Measurements from ENCODE around the gene SORBS1.

The SORBS1 gene

DNA sequence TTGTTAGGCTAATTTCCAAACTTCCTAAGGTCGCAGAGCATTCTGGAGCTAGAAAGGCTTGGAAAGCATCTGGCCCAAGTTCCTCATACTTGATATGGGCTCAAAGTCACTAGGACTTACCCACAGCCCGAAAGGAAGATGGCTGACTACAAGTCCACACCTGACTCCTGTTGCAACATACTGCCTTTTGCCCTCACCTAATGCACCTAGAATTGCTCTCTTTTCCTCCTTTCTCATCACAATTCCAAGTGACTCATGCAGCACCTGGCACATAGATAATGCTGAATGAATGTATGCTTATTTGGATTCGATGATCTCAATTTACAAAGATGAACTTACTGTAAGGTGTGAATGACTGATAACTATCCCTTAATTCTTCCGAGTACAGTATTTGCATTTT, 131.5 kb downstream of the SORBS1 start:
- DNase-seq, result no peak

DNA sequence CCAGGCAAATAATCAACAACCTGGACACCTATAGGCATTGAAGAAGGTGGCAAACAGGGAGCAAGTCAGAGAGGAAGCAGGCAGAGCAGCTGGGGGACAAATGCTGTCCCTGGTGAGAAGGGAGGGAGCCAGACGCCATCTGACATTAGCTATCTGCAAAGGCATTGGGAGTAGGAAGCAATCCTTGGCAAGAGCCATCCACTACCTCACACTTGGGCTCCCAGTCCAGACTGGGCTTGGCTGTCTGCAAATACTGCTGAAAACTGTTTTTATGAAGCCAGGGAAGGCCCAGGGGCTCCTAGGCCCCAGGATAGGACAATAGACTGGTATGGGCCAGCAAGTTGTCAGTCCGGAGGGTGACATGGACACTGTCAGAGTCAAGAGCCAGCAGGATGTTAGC, 132.5 kb downstream of the SORBS1 start:
- no peak for DNase-seq

DNA sequence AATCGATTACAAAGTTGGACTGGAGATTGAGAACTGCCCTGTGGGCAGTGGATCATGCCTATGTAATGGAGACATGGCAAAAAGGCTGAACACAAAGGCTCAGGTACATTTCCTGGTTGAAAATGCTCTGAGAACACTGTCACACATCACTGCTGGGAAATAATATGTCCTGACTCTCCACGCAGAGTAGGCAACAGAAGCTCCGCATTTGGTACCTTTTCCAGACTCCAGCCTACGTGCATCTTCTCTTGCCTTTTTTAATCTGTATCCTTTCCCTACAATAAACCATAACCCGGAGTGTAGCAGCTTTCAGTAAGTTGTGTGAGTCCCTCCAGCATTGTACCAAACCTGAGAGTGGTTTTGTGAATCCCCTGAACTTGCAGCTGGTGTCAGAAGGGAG, 134.7 kb downstream of the SORBS1 start:
- DNase-seq, result no peak

DNA sequence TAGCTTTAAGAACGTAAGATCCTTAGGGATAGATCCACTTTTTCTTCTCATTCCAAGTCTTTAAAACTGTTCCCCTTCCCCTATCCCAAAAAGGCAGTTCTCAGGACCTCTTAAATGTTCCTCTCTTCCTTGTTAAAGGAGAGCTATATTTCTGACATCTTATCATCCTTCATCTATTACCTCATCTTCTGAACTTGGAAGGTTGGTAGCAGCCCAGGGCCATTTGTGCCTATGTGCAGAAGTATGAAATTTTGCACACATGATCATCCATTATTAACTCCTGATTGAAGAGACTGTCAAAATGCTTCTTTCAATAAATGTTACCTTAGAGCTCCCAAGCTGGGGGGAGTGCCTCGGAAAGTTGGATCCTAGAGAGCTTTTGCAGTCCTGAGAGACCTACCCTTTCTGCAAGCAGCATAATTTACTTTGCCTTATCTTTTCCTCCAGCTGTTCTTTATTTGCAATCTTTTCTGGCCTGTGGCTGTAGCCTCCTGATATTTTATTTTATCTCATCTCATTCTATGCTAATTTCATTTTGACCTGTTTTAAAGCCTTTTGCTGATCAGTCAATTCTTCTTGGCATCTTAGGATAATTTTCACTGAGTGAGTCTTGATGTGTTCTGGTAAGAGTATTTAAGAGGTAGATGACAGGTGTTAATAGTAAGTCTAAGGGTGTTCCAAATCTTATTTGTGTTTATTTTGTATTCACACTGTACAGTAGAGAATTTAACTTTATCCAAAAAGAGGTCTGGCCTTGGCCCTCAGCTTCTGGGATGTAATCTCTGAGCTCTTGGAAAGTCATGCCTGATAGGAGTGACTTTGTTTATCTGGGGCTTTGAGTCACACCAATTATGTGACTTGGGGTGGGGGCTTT, 135.3 kb downstream of the SORBS1 start:
- DNase-seq, result no peak

DNA sequence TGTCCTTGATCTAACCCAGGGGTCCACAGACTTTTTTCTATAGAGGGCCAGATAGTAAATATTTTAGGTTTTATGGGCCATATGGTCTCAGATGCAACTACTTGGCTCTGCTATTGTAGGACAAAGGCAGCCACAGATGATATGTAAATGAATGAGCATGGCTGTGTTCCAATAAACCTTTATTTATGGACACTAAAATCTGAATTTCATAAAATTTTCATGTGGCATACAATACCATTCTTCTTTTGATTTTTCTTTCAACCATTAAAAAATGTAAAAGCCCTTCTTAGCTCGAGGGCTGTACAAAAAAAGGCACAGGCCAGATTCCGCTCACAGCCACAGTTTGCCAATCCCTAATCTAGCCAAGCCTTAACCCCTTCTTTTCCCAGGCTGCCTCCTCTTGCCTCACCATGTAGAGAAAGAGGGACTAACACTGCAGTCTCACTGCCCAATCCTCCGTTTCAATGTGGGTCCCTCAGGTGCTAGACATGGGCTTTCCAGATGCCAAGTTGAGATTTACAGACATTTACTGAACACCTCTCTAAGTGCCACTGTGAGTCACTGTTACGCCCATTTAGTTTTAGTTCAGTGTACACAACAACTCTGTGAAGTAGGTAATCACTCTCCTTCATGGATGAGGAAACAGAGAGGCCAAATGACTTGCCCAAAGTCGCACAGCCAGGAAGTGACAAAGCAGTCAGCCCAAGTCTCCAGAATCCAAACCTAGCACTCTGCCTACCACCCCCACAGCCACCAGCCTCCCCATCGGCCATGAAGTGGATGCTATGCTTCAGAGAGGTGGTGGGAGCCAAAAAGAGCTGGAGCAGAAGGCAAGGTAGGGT, 137.8 kb downstream of the SORBS1 start:
- no peak for DNase-seq

DNA sequence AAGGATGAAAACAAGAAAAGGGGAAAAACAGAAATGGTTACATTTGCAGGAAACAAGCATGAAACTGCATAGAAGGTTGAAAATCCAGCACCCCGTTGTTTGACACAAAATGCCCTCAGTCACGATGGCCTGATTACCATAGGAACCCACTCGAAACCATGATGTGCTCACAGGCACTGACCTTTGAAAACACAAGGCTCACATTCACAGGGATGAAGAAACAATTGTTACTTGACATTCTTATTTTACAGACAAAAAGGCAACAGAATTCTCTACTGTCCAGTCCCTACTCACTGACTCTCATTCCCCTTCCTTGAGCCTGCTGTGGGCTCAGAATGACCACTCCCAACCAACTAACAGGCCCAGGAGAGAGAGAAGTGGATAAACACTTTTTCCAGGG, 138.9 kb downstream of the SORBS1 start:
- no peak for DNase-seq

DNA sequence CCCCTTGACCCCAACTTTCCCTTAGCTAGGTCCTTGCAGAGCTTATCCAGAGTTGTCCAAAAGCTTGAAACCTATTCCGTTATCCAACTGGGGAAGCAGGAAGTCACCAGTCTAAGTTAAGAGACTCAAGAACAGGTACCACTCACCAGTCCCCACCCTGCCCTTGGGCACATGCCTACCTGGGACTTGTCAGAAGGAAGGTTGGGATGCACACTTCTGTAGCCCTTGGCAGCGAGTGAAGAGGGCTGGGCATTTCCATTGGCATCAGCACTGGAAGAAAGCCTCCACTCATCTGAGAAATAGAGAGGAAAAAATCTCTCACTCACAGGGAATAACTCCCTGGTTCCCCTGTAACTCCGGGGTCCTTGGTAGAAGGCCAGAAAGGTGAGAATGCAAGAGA, 139.4 kb downstream of the SORBS1 start:
- no peak for DNase-seq

DNA sequence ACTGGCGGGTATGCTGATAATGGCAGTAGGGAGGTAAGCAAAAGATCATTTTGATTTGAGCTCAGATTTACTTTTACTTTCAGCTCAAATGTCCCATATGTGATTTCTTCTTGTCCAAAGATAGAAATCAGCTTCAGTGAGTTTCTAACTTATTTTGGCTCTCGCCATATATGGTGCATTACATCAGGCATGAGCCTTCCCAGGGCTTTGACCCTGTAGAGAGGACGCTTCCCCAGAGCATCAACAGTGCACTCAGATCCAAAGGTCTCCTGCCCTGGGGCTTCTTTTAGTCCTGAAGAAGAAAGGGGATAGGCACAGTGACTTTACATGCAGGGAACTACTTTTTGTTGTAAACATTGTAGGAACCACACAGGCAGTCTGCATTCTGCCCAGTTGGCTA, 141.8 kb downstream of the SORBS1 start:
- no peak for DNase-seq

DNA sequence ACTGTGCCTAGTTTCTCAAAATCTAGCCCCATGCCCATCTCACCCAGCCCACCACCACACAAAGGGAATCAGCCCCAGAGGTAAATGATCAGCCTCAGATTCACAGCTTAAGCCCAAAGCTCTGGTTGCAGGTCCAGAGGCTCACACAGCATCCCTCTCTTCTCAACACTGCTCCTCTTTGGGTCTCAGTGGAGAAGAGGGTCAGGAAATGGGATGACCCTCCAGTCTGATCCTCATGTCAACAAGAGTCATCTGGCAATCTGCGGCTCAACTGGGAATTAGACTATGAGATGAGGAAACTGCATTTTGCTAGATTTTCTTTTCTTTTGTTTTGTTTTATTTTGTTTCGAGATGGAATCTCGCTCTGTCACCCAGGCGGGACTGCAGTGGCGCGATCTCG, 144.2 kb downstream of the SORBS1 start:
- no peak for DNase-seq

DNA sequence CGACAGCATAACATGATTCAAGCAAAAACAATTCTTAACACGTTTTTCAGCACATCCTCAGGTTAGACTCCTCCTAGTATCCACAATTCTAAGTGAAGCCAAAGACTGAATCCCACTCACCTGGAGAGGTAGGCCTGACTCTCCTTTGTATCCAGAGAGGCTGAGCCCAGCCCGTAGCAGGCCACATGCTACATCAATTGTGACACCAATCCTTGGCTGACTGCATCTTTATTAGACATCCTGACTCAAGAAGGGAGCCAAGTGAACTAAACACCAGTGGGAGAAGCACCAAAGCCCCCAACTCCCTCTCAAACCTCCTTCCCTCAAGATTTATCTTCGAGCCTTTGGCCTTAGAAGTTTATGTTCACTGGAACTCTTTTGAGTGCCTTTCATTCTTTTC, 144.9 kb downstream of the SORBS1 start:
- no peak for DNase-seq

DNA sequence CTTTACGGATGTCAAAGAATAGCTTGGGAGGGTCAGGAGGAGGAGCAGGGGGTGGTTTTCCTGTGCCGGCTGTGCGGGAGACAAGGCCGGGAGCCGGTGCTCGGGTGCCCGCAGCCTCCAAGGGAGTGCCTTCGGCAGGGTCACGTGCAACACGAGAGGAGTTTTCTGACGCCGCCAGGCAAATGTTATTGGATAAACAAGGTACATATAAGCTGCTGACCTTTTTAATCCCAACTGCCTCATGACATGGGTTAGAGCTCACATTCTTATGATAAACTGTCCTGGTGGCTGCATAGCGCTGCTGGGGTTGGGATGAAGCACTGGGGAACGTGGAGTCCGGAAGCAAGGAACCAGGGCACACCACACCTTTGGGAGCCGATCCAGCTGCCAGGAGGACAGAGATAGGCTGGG, 145.5 kb downstream of the SORBS1 start:
- DNase-seq, result no peak

DNA sequence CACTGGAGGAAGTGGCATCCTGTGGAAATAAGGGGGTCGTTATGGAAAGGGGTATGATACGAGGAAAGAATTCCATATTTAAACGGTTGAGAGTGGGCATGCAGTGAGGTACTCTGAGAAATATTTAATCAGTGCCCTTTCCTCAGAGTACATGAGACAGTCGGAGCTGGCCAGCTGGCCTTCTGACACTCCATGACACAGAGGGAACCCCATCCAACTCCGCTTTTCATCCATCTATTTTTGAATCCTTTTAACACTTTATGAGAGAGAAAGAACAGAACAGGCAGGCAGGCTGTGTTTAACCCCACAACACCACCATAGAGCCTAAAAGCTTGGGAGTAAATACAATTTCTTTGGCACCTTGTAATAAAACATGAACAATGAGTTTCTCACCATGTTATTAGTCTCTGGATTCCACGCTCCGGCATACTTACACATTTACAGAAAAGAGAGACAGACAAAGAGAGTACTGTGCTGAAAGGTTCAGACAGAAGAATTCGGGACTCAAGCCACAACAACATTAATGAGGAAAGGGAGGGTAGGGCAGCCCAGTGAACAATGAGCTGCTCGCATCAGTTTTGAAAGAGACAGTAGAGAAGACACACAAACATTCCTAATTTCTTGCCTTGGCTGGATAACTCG, 146.2 kb downstream of the SORBS1 start:
- DNase-seq, result no peak

DNA sequence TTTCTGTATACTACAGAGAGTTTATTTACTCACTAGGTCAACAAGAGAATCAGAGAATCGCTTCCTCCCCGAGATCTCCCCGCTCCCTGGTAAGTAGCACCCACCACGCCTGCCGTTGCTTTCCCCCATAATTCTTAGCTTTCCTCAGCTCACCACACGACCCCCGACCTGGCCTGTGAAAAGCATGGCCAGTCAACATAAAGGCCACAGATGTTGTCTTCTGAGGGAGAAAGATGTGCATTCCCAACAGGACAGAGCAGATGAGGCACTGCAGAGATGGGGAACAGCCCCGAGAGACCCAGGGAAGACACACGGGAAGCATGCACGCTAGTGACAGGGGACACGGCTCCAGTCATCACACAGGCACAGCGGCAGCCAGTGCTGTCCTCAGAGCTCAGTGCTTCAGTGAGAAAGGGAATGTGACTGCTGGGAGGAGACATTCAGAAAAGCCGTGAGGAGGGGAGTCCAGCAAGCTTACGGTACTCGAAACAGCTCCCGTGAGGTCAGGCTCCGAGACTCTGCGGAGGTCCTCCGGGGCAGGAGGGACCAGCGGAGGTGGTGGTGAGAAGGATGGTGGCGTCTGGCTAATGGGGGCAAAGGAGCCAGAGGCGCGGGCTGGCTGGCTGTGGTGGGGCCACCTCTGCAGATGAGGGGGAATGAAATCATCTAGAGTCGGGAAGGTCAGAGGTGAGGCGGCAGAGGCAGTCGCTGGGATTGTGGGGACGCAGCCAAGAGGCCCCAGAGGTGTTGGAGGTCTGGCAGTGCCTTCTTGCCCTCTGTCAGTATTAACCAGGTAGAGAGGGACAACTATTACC, 146.9 kb downstream of the SORBS1 start:
- no peak for DNase-seq

DNA sequence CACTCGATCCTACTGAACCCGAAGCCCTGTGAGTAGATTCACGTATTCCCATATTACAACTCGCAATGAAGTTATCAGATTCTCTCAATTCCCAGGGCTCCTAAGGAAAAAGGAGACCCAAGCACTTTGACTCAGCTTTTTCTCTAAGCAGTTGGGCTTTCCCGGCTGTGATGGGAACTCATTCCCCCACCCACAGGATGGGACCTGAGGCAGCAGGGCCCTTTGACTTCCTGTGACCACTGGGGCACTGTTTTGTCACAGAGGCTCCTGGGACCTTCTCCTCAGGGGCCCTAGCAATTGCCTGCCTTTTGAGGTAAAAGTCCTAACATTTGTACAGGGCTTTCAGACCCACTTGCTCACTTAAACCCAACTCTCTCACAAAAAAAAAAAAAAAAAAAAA, 147.6 kb downstream of the SORBS1 start:
- no peak for DNase-seq

DNA sequence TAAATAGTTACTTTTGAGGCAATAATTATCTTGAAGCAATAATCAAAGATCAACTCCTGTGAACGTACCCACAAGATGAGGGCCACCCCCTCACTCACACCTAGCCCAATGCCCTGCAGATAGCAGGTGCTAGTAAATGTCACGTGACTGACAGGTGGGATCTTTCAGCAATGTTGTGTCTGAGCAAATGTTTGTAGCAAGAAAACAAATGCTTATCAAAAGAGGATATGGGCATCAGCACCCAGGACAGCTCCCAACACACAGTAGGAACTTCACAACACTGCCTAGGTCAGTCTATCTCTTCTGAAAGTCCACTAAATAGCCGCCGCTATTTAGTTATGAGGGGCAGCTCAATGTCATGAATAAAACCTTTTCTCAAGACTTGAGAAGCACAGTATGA, 149.5 kb downstream of the SORBS1 start:
- no peak for DNase-seq

DNA sequence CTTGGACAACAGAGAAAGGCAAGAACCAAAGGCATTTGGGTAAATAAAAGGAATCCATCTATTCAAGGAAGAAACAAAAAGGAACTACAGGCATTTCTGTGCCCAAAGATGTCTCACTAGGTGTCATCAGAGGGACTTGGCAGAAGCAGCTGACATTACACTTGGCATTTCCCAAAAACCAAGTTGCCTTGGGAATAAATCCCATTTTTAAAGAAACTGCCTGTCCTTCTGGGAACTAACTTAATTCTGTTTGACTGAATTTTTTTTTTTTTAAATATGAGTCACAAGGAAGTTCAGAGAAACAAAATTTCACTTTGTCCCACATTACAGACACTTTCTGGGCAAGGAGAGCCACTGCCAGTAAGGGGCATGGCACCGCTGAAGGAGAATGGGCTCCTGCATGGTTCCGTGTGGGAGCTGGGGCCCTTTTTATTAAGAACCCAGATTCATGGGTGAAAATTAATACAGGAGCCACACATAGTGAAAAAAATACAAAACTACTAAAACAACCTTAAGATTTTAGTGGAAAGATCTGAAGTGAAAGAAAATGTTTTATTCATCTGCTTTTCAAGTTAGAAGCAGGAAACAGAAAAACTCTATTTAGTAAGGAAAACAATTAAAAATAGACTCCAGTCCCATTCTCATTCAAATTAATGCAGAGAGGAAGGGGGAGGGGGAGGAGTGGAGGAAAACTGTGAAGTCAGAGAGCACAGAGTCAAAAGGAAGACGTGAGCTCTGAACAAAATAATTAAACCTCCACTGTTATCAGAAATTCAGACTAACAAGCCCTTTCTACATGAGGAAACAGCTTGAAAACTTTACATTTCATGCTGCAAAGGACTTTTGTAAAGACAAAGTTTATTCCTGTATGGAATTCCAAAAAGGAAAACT, 151.9 kb downstream of the SORBS1 start:
- DNase-seq, result no peak

DNA sequence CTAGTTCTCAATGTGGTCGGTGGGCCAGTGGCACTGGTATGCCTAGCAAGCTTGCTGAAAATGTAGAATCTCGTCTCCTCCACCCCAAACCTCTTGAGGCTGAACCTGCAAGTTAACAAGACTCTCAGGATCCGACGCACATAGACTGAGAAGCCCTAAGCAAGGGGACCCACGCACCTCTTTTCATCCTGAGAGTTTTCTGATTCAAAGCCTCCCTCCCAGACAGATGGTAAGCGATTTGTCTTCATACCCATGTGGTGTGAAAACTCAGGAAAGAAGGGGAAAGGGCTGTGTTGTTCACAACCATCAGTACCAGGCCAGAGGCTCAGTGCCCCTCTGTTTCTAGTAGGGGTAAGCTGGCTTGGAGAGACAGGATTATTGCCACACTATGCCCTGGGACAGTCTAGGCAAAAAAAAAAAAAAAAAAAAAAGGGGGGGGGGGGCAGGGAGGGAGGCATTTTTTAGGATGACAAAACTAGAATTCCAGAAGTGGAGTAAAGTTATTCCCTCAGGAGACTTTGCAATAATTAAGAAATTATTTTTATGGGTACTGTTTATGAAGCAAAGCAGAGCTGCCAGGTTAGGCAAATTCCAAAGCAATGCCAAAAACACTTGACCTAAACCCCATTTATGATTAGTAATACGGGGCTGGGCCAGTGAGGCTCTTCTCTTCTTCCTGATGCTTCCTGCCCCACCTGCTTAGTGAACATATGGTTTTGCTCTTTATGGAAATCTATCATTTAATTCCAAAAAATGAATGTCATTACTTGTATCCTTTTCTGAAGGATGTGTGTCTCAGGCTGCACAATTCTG, 152.8 kb downstream of the SORBS1 start:
- DNase-seq, result no peak

DNA sequence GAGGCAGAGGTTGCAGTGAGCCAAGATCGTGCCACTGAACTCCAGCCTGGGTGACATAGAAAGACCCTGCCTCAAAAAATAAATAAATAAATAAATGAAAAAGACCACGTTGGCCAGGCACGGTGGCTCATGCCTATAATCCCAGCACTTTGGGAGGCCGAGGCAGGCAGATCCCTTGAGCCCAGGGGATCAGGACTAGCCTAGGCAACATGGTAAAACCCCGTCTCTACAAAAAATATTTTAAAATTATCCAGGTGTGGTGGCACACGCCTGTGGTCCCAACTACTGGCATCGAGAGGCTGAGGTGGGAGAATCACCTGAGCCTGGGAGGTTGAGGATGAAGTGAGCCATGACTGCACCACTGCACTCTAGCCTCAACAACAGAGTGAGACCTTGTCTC, 153.6 kb downstream of the SORBS1 start:
- no peak for DNase-seq

DNA sequence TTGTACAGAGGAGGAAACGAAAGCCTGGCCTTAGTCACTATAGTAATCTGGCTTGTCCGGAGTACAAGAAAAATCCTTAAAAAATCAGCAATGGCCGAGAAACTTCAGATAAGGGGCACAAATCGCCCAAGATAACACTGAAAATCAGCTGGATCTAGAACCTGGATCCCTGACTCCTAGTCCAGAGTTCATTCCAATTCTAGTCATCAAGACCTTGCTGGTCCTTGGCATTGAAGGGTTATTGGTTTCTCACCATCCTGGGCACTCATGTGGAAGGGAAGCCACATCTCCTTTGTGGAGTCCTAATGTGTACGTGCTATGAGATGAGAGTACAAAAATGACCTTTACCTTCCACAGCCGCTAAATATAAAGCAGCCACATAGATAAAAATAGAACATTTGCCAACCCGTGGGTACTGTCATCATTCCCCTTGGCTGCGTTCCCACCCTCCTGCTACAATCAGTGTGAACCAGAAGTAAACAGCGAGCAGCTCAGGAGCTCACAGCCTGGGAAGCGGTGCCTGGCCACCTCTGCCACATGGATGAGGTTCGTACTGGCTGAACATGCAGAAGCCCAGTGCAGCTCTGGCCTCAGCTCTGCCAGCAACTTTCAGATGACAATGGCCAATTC, 154.4 kb downstream of the SORBS1 start:
- DNase-seq, result no peak

DNA sequence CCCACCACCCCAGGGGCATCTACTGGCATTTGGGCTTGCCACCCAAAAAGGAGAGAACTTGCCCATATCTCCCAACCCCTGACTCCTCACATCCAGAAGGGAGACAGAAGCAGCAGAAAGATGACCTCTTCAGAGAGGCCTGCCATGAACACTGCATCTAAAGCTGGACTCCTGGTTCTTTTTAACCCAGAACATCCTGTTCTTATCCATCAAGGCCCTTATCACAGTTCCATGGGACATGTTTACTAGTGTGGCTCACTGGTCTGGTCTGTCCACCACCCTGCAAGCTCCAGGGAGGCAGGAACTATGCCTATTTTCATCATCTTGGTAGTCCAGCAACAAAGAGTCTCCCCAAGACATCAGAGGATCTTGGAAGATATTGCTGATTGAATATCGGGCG, 155.5 kb downstream of the SORBS1 start:
- no peak for DNase-seq
